HepG2 (cell line): ENCODE measurements around the gene FAM76A. TPM values are rescaled to one million over a fixed set of nuclear protein-coding genes. Genes with fewer than 3 reads are reported as not detected.

ENCODE experiments used
- ATAC-seq: fragments of 200-7000 bp; cut with Tn5 transposase; 3 replicates; pipeline ENCODE4 v1.9.1; 2020; ENCODE audit warnings: mild to moderate bottlenecking, moderate library complexity
- BruUV-seq: library from RNA; stranded (reverse); fragments of 400-500 nt; replicated peaks from 2 replicates; lab custom pipeline; 2021; lab: Mats Ljungman, UMichigan
- CTCF ChIA-PET: fragments of 300-600 bp; formaldehyde crosslinking; extraction: SDS; loops from one replicate; lab custom pipeline; 2021; ENCODE audit warnings: low total read pairs, inconsistent platforms, low intra/inter-chr PET ratio; lab: Yijun Ruan, JAX
- POLR2A ChIA-PET: fragments of 350-600 bp; sonication (Branson Sonifier 250); formaldehyde crosslinking; loops from one replicate; lab custom pipeline; 2020; ENCODE audit warnings: antibody characterized with exemption, inconsistent platforms; lab: Yijun Ruan, JAX
- DNase-seq: peaks from one replicate; pipeline ENCODE4 v3.0.0-alpha.2; 2015; ENCODE audit warnings: low spot score
- FAIRE-seq: peaks from 3 replicates; lab custom pipeline; 2011; peaks lifted over from hg19 to GRCh38; lab: Jason Lieb, UNC
- H2AFZ ChIP-seq: one replicate; pipeline ENCODE4 v1.6.1; 2011; ENCODE audit warnings: low read length, inconsistent platforms
- H3K27ac ChIP-seq: fragments of 300-600 bp; 3 replicates; pipeline ENCODE4 v1.8.0; 2011; ENCODE audit warnings: mixed run types, mild to moderate bottlenecking, mixed read lengths, low read length, inconsistent platforms; ENCODE audit not compliant: insufficient read depth; ENCODE audit errors: extremely low read length
- H3K27me3 ChIP-seq, 2 experiments: fragments of 200-600 bp in 1 of 2; 2 replicates in 1 of 2; 3 replicates in 1 of 2; pipeline versions ENCODE4 v1.6.0 to v1.8.0; 2011; ENCODE audit warnings: low read length in 2 of 2, mild to moderate bottlenecking in 2 of 2, moderate library complexity in 2 of 2, inconsistent platforms in 1 of 2; ENCODE audit not compliant: insufficient read depth in 2 of 2, control insufficient read depth in 1 of 2
- H3K36me3 ChIP-seq, 2 experiments: fragments of 200-600 bp in 1 of 2; replicated peaks in 1 of 2; 2 replicates in 1 of 2; 3 replicates in 1 of 2; pipeline versions ENCODE4 v1.5.1 to v1.8.0; 2011; ENCODE audit warnings: low read length in 2 of 2, inconsistent platforms in 1 of 2; ENCODE audit not compliant: insufficient read depth in 2 of 2, control insufficient read depth in 1 of 2
- H3K4me1 ChIP-seq: 2 replicates; pipeline ENCODE4 v1.5.1; 2012; ENCODE audit warnings: low read length, inconsistent platforms; ENCODE audit not compliant: insufficient read depth
- H3K4me2 ChIP-seq: 2 replicates; pipeline ENCODE4 v1.6.0; 2011; ENCODE audit warnings: low read depth, low read length, inconsistent platforms
- H3K4me3 ChIP-seq, 3 experiments: fragments of 200-600 bp in 1 of 3; sonication (generic), shearing (Covaris generic) in 1 of 3; replicated peaks in 1 of 3; 2 replicates each; pipeline ENCODE4 v1.5.1; 2011 to 2016; ENCODE audit warnings: low read length in 3 of 3, inconsistent platforms in 2 of 3, low read depth in 2 of 3, mild to moderate bottlenecking in 2 of 3, control low read depth in 1 of 3, mixed read lengths in 1 of 3; ENCODE audit not compliant: insufficient read depth in 1 of 3
- H3K79me2 ChIP-seq: one replicate; pipeline ENCODE4 v1.6.1; 2011; ENCODE audit warnings: low read length, inconsistent platforms; ENCODE audit not compliant: insufficient read depth
- H3K9ac ChIP-seq: 2 replicates; pipeline ENCODE4 v1.6.0; 2011; ENCODE audit warnings: mild to moderate bottlenecking, low read depth, low read length, inconsistent platforms; ENCODE audit not compliant: insufficient read depth
- H3K9me3 ChIP-seq: 2 replicates; pipeline ENCODE4 v1.5.1; 2012; ENCODE audit warnings: mild to moderate bottlenecking, low read length
- H4K20me1 ChIP-seq: 2 replicates; pipeline ENCODE4 v1.6.0; 2011; ENCODE audit warnings: inconsistent platforms, mild to moderate bottlenecking, low read length, moderate library complexity; ENCODE audit not compliant: insufficient read depth
- CCAR2 ChIP-seq: fragments of 200-400 bp; formaldehyde crosslinking; optimal IDR thresholded peaks from 2 replicates; pipeline ENCODE3; 2018; ENCODE audit warnings: low read depth, mild to moderate bottlenecking, low read length, moderate library complexity
- GATAD2A ChIP-seq: IDR thresholded peaks from 2 replicates; pipeline ENCODE4 v1.6.1; 2016
- HNRNPK ChIP-seq: fragments of 200-400 bp; formaldehyde crosslinking; IDR thresholded peaks from 2 replicates; pipeline ENCODE4 v1.6.1; 2018; ENCODE audit warnings: low read length, low read depth, moderate library complexity, mild to moderate bottlenecking; ENCODE audit not compliant: poor library complexity, severe bottlenecking
- KDM3A ChIP-seq: IDR thresholded peaks from 2 replicates; pipeline ENCODE4 v1.6.1; 2018; ENCODE audit warnings: low read depth, missing compliant biosample characterization
- MAFF ChIP-seq: IDR thresholded peaks from 2 replicates; pipeline ENCODE4 v1.6.1; 2011; ENCODE audit warnings: low read depth, low read length, improper control_type of control experiment
- MAFK ChIP-seq, 2 experiments: IDR thresholded peaks in 1 of 2; conservative IDR thresholded peaks in 1 of 2; 2 replicates each; pipeline ENCODE4 v1.6.1; 2011; ENCODE audit warnings: improper control_type of control experiment in 2 of 2, low read length in 2 of 2
- MYC ChIP-seq: sonication (generic); formaldehyde crosslinking; IDR thresholded peaks from 2 replicates; pipeline ENCODE4 v1.9.0; 2021; ENCODE audit warnings: missing genetic modification reagents, borderline replicate concordance
- PTBP1 ChIP-seq: fragments of 200-400 bp; formaldehyde crosslinking; IDR thresholded peaks from 2 replicates; pipeline ENCODE4 v1.6.1; 2018; ENCODE audit warnings: low read length, low read depth; ENCODE audit not compliant: poor library complexity, severe bottlenecking
- SIX4 ChIP-seq: sonication (generic); formaldehyde crosslinking; IDR thresholded peaks from 2 replicates; pipeline ENCODE4 v1.4.0; 2020; ENCODE audit warnings: missing genetic modification reagents
- TFE3 ChIP-seq: IDR thresholded peaks from 2 replicates; pipeline ENCODE4 v1.6.1; 2016
- ZNF33B ChIP-seq: sonication (generic); formaldehyde crosslinking; IDR thresholded peaks from 2 replicates; pipeline ENCODE4 v1.5.1; 2020; ENCODE audit warnings: mild to moderate bottlenecking, missing genetic modification reagents
- ZNF557 ChIP-seq: sonication (generic); formaldehyde crosslinking; IDR thresholded peaks from 2 replicates; pipeline ENCODE4 v1.4.0; 2020; ENCODE audit warnings: missing genetic modification reagents
- ZNF562 ChIP-seq: sonication (generic); formaldehyde crosslinking; IDR thresholded peaks from 2 replicates; pipeline ENCODE4 v1.8.0; 2022; ENCODE audit warnings: missing genetic modification reagents, borderline replicate concordance
- ZNF570 ChIP-seq: sonication (generic); formaldehyde crosslinking; IDR thresholded peaks from 2 replicates; pipeline ENCODE4 v1.4.0; 2020; ENCODE audit warnings: mild to moderate bottlenecking, missing genetic modification reagents, borderline replicate concordance
- WGBS: methylation state at CpG from one replicate; pipeline ENCODE4 v1.1.6; 2017; ENCODE audit warnings: low lambda C conversion rate; 5-methylcytosine and 5-hydroxymethylcytosine counted together
- in situ Hi-C: cut with HindIII; loops from 2 replicates; pipeline ENCODE4 v1.10.0; 2017; ENCODE audit warnings: low pct_unique_long_range_greater_than_20kb; ENCODE audit not compliant: extremely low pct_ligation_motif_present
- intact Hi-C: fragments of 100-400 bp; cut with micrococcal nuclease; formaldehyde crosslinking; loops from one replicate; pipeline ENCODE4 v1.10.0; 2022; ENCODE audit not compliant: unreplicated experiment
- polyA plus RNA-seq, 8 experiments: library from polyadenylated mRNA; depleted of rRNA in 3 of 8; stranded (reverse) in 7 of 8; unstranded in 1 of 8; fragments of >200 nt; fragmentation: Illumina TruSeq in 4 of 8; extraction: Trizol in 4 of 8; gene quantifications; 2 replicates each; pipeline versions ENCODE4 v1.2.1 to v1.2.3, GENCODE V29; 2011 to 2016; ENCODE audit warnings: low read depth in 4 of 8, missing spikeins in 1 of 8, mixed read lengths in 1 of 8; ENCODE audit not compliant: insufficient read depth in 1 of 8
- total RNA-seq, 5 experiments: library from RNA; depleted of rRNA; stranded (reverse); fragments of >200 nt; fragmentation: Illumina TruSeq; extraction: Trizol; gene quantifications; 2 replicates each; pipeline ENCODE4 v1.2.3, GENCODE V29; 2016; ENCODE audit warnings: low read depth in 1 of 5

FAM76A gene
- total and polyA plus RNA-seq, 2 of the 13 experiments (the other 11 are each of a cell fraction or from before 2014, with no cell fraction given): 4.2 to 15.7 TPM

DNA sequence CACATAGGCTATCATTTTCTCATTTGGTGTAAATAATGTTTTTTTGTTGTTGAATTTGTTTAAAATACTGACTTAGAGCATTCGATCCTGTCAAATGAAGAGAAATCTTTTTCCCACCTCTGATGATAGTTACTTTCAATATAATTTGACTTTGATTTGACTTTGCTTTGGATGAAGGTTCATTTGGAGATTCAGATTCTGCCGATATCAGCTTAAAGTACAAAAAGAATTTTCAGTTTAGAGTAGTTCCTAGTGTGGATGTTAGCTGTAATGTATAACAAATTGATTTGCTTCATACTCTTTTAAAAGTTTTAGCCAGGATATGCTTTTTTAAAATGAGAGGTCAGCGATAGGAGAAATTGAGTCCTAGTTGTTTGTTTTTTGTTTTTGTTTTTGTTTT, 57.2 kb downstream of the FAM76A start:
- CTCF ChIA-PET: no interaction called here
- 98% methylated on average over 3 of the region's 3 CpGs for WGBS
- Histone ChIP-seq H3K4me2 (no peak overlapping the region), H3K4me3 (no peak overlapping the region), H3K9me3 (no peaks in the 10 kb centered on the region), H2AFZ (no peak overlapping the region), H3K27me3 (no peaks in the 10 kb centered on the region), H3K36me3 (no peaks in the 10 kb centered on the region), H4K20me1 (no peaks in the 10 kb centered on the region; the same call in 1 of the 2 replicates), H3K4me1 (no peaks in the 10 kb centered on the region)
- no peak for FAIRE-seq
- BruUV-seq: no TSS peak
- POLR2A ChIA-PET: interaction anchor here (1.0 kb wide), 1 partner anchor 10 kb away, joined by 5 read pairs; the partner anchor contains the start of gene STX12
- intact Hi-C loops: no loop called here
- TF ChIP-seq MAFF (peak; percentile 68), ZNF570 (CRISPR knock-in tag) (no peak), TFE3 (no peak), KDM3A (CRISPR knock-in tag) (no peak), MAFK (conservative IDR thresholded peaks at IDR 0.05 in 1 of 2, IDR thresholded peaks at IDR 0.05 in 1 of 2; ENCODE audit: low read length in 2 of 2) (peak; percentile 75 to 82), ZNF562 (CRISPR knock-in tag) (no peak), SIX4 (CRISPR knock-in tag) (no peak)
- TF ChIP-seq, all 625 proteins: peak for 2
- no peak for ATAC-seq
- H3K79me2 ChIP-seq: peaks cover 3% of the 10 kb centered on the region
- DNase-seq: no peak
- in situ Hi-C loops: no loop called here
- no peak overlapping the region for H3K9ac ChIP-seq
- no peak overlapping the region for H3K27ac ChIP-seq

DNA sequence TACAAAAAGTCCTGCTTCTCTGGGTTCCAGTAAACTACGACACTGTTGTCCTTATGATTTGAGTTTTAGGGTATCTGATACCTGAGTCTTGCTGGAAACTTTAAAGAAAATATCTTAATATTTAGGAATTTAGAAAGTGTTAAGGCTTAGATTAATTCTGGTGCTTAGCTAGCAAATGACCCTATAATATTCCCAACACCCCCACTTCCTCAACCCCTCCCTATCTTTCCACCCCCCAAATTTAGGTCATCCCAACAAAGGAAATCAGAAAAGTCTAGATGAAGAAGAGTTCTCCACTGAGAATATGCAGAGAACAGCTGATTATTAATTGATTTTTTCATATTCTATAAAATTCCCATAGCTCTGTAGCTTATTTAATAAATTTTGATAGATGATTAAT, 58.9 kb downstream of the FAM76A start:
- no peak overlapping the region for H3K27ac ChIP-seq
- FAIRE-seq (no peak), ATAC-seq (no peak), DNase-seq (no peak)
- H3K4me1 ChIP-seq: no peaks in the 10 kb centered on the region
- H3K79me2 ChIP-seq: peaks cover 3% of the 10 kb centered on the region
- H4K20me1 ChIP-seq: no peaks in the 10 kb centered on the region; the same call in 1 of the 2 replicates
- H3K27me3 ChIP-seq: no peaks in the 10 kb centered on the region
- in situ Hi-C loops: no loop called here
- no peak overlapping the region for H3K4me3 ChIP-seq
- POLR2A ChIA-PET: no interaction called here
- H3K4me2 ChIP-seq: no peak overlapping the region
- BruUV-seq: no TSS peak
- H2AFZ ChIP-seq: no peak overlapping the region
- intact Hi-C loops: no loop called here
- H3K36me3 ChIP-seq: peaks cover 2 to 4% of the 10 kb centered on the region in 2 experiments; a peak in 3 of 5 replicates
- H3K9ac ChIP-seq: no peak overlapping the region
- CTCF ChIA-PET: no interaction called here
- no peaks in the 10 kb centered on the region for H3K9me3 ChIP-seq
- TF ChIP-seq HNRNPK (peak; percentile 88), CCAR2 (no peak), ZNF557 (no peak), MYC (no peak), GATAD2A (CRISPR knock-in tag) (no peak), ZNF33B (CRISPR knock-in tag) (no peak), PTBP1 (no peak)
- 100% methylated on average over 1 of the region's 1 CpG for WGBS
